K562 (cell line): ENCODE results near the gene ACBD6.

Source experiments
- DPF2 ChIP-seq: fragments of 450-650 bp; IDR thresholded peaks from 2 replicates; pipeline ENCODE4 v1.6.1; 2016
- GATAD2B ChIP-seq: fragments of 450-650 bp; IDR thresholded peaks from 2 replicates; pipeline ENCODE4 v1.6.1; 2017; ENCODE audit warnings: mild to moderate bottlenecking, borderline replicate concordance
- HDAC6 ChIP-seq: IDR thresholded peaks from 2 replicates; pipeline ENCODE4 v1.6.1; 2012; ENCODE audit warnings: low read depth, mild to moderate bottlenecking, control low read depth, inconsistent platforms, low read length, moderate library complexity
- HDGF ChIP-seq: fragments of 450-650 bp; IDR thresholded peaks from 2 replicates; pipeline ENCODE4 v1.6.1; 2016
- RAD21 ChIP-seq, 2 experiments: fragments of 250-450 bp in 1 of 2; fragments of 450-650 bp in 1 of 2; sonication (Bioruptor Pico) in 1 of 2; formaldehyde crosslinking in 1 of 2; IDR thresholded peaks in 1 of 2; conservative IDR thresholded peaks in 1 of 2; 2 replicates each; pipeline versions ENCODE4 v1.4.0 to v1.8.0; 2020 to 2022; ENCODE audit warnings: mild to moderate bottlenecking in 2 of 2, moderate library complexity in 1 of 2
- YY1 ChIP-seq, 3 experiments: IDR thresholded peaks; 2 replicates each; pipeline ENCODE4 v1.6.1; 2011; ENCODE audit warnings: low read length in 2 of 3, mild to moderate bottlenecking in 2 of 3, moderate library complexity in 2 of 3, borderline replicate concordance in 1 of 3, control low read depth in 1 of 3, low read depth in 1 of 3; ENCODE audit not compliant: insufficient read depth in 3 of 3, insufficient replicate concordance in 2 of 3, control insufficient read depth in 1 of 3, insufficient read length in 1 of 3; ENCODE audit errors: extremely low read depth in 1 of 3
- TF ChIP-seq, protein P1 (sequence below): fragments of 200-800 bp; sonication (Bioruptor generic); IDR thresholded peaks from 2 replicates; pipeline ENCODE4 v1.6.1; 2017; ENCODE audit warnings: missing genetic modification characterization, missing compliant biosample characterization
- TF ChIP-seq, protein P2 (sequence below): fragments of 450-650 bp; IDR thresholded peaks from 2 replicates; pipeline ENCODE4 v1.6.1; 2014; ENCODE audit warnings: low read depth, mild to moderate bottlenecking, moderate library complexity, borderline replicate concordance
- TF ChIP-seq, protein P3 (sequence below): sonication (generic); formaldehyde crosslinking; IDR thresholded peaks from 2 replicates; pipeline ENCODE4 v1.4.0; 2020; ENCODE audit warnings: mild to moderate bottlenecking, missing genetic modification reagents

DNA sequence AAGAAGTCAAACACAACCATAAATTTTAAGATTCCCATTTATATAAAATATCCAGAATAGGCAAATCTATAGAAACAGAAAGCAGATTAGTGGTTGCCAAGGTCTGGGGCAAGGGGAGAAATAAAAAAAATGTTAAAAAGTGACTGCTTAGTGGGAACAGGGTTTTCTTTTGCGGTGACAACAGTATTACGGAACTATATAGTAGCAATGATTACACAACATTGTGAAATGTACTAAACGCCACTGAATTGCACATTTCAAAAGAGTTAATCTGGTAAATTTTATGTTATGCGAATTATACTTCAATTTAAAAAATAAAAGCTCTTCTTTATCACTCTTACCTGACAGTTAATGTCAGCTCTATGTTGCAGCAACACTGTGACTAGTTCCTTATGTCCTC lies 105.2 kb downstream of the ACBD6 start:
- TF ChIP-seq, protein P1, sequence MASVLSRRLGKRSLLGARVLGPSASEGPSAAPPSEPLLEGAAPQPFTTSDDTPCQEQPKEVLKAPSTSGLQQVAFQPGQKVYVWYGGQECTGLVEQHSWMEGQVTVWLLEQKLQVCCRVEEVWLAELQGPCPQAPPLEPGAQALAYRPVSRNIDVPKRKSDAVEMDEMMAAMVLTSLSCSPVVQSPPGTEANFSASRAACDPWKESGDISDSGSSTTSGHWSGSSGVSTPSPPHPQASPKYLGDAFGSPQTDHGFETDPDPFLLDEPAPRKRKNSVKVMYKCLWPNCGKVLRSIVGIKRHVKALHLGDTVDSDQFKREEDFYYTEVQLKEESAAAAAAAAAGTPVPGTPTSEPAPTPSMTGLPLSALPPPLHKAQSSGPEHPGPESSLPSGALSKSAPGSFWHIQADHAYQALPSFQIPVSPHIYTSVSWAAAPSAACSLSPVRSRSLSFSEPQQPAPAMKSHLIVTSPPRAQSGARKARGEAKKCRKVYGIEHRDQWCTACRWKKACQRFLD (CRISPR knock-in tag) = no peak
- TF ChIP-seq HDGF (no peak), YY1 (IDR thresholded peaks at IDR 0.05; ENCODE audit: borderline replicate concordance in 1 of 3, control insufficient read depth in 1 of 3, extremely low read depth in 1 of 3, insufficient read depth in 3 of 3, insufficient read length in 1 of 3, insufficient replicate concordance in 2 of 3, low read depth in 1 of 3, low read length in 2 of 3) (no peak), DPF2 (no peak), HDAC6 (no peak), GATAD2B (no peak), RAD21 (CRISPR knock-in tag; conservative IDR thresholded peaks at IDR 0.05 in 1 of 2, IDR thresholded peaks at IDR 0.05 in 1 of 2) (no peak)
- TF ChIP-seq, protein P2, sequence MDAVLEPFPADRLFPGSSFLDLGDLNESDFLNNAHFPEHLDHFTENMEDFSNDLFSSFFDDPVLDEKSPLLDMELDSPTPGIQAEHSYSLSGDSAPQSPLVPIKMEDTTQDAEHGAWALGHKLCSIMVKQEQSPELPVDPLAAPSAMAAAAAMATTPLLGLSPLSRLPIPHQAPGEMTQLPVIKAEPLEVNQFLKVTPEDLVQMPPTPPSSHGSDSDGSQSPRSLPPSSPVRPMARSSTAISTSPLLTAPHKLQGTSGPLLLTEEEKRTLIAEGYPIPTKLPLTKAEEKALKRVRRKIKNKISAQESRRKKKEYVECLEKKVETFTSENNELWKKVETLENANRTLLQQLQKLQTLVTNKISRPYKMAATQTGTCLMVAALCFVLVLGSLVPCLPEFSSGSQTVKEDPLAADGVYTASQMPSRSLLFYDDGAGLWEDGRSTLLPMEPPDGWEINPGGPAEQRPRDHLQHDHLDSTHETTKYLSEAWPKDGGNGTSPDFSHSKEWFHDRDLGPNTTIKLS = no peak
- TF ChIP-seq, protein P3, sequence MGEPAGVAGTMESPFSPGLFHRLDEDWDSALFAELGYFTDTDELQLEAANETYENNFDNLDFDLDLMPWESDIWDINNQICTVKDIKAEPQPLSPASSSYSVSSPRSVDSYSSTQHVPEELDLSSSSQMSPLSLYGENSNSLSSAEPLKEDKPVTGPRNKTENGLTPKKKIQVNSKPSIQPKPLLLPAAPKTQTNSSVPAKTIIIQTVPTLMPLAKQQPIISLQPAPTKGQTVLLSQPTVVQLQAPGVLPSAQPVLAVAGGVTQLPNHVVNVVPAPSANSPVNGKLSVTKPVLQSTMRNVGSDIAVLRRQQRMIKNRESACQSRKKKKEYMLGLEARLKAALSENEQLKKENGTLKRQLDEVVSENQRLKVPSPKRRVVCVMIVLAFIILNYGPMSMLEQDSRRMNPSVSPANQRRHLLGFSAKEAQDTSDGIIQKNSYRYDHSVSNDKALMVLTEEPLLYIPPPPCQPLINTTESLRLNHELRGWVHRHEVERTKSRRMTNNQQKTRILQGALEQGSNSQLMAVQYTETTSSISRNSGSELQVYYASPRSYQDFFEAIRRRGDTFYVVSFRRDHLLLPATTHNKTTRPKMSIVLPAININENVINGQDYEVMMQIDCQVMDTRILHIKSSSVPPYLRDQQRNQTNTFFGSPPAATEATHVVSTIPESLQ (CRISPR knock-in tag) = no peak
